ENCODE data around the gene TMEM88.

DNA sequence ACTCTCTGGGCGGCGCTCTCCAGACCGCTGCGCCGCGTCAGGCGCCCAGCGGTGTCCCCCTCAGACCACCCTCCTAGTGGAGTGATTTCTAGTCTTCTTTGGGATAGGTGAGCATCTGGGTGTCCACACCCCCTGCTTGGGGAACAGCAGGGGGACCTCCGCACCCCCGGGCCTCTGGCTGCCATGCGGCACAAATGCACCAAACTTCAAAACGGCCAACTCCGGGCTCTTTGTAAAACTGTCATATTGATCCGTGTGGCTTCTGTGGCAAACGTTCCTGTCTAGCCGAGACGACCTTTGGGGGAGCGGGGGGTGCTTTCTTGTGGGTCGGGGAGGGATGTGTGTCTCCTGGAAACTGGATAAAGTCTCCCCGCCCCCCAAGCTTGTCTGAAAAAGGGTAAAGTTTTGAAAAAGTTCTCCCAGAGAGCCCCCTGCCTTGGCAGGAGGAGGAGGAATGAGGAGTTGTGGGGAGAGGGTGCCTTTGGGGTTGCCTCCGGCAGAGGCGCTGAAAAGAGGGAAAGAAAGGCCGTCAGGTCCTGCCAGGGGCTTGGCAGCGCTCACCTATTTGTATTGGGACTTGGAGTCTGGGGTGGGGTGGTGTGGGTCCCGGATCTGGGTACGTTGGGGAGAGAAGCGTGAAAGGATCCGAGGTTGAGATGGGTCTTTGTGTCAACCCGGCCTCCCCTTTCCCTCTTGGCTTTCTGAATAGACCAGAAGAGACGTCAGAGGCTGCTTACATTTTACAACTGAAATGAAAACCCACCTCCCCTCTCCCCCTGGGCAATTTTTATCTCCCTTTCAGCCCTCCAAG, 31.6 kb downstream of the TMEM88 start:
- TF ChIP-seq CTCF (IDR thresholded peaks at IDR 0.05) (no peak), POLR2A (IDR thresholded peaks at IDR 0.05) (no peak), POLR2AphosphoS5 (IDR thresholded peaks at IDR 0.05; ENCODE audit: insufficient read depth in 1 of 2, low read depth in 1 of 2) (no peak)
